Left lung (tissue), 10 donors: ENCODE results near the gene RLN3. TPM values are rescaled to one million over a fixed set of nuclear protein-coding genes. Genes with fewer than 3 reads are reported as not detected.

Experiments used
- ATAC-seq: fragments of 200-7000 bp; cut with Tn5 transposase; one replicate; pipeline ENCODE4 v1.9.1; 2020; ENCODE audit warnings: moderate library complexity
- DNase-seq, 4 donors: peaks; one replicate each; pipeline ENCODE4 v3.0.0-alpha.2; 2013 to 2020
- H3K27ac ChIP-seq, 2 donors: fragments of 200-600 bp; sonication (generic) in 1 of 2; one replicate each; pipeline versions ENCODE4 v1.5.0 to v1.8.0; 2020 to 2021
- H3K27me3 ChIP-seq, 2 donors: fragments of 200-600 bp; sonication (generic) in 1 of 2; one replicate each; pipeline versions ENCODE4 v1.5.0 to v1.8.0; 2020 to 2021
- H3K36me3 ChIP-seq, 2 donors: fragments of 200-600 bp; sonication (generic) in 1 of 2; one replicate each; pipeline versions ENCODE4 v1.5.0 to v1.8.0; 2020 to 2021
- H3K4me1 ChIP-seq, 2 donors: fragments of 200-600 bp; one replicate each; pipeline ENCODE4 v1.8.0; 2021
- H3K4me3 ChIP-seq, 2 donors: fragments of 200-600 bp; sonication (generic) in 1 of 2; one replicate each; pipeline versions ENCODE4 v1.5.0 to v1.8.0; 2020 to 2021; ENCODE audit warnings: mild to moderate bottlenecking in 1 of 2
- H3K9me3 ChIP-seq, 2 donors: fragments of 200-600 bp; sonication (generic) in 1 of 2; one replicate each; pipeline versions ENCODE4 v1.5.0 to v1.8.0; 2020 to 2021
- intact Hi-C, 2 donors: fragments of 100-400 bp; cut with DNase I; formaldehyde crosslinking; loops; one replicate each; pipeline versions ENCODE4 v1.11.2 to v1.14.2; 2022
- polyA plus RNA-seq, 6 donors: library from polyadenylated mRNA; unstranded; fragments of 120-200 nt; gene quantifications; one replicate each; pipeline ENCODE4 v1.2.1, GENCODE V29; 2013; ENCODE audit not compliant: insufficient read length in 6 of 6
- total RNA-seq, 2 donors: library from RNA; stranded (reverse); fragmentation: NEBNext Ultra II Directional; extraction: Animal tissue kit (Norgen Biotek cat#: 25700); gene quantifications; one replicate each; pipeline ENCODE4 v1.2.1, GENCODE V29; 2021
- TF ChIP-seq, protein P1 (sequence below), 2 donors: fragments of 200-600 bp; sonication (generic) in 1 of 2; IDR thresholded peaks; one replicate each; pipeline versions ENCODE4 v1.5.0 to v1.8.0; 2021; ENCODE audit warnings: antibody characterized with exemption in 2 of 2
- donor health status: DM: no; HTN: yes; CAD: no.
- donor health status: DM: no; HTN: no; CAD: no.

The RLN3 gene
- total and polyA plus RNA-seq, 8 donors = not detected

DNA sequence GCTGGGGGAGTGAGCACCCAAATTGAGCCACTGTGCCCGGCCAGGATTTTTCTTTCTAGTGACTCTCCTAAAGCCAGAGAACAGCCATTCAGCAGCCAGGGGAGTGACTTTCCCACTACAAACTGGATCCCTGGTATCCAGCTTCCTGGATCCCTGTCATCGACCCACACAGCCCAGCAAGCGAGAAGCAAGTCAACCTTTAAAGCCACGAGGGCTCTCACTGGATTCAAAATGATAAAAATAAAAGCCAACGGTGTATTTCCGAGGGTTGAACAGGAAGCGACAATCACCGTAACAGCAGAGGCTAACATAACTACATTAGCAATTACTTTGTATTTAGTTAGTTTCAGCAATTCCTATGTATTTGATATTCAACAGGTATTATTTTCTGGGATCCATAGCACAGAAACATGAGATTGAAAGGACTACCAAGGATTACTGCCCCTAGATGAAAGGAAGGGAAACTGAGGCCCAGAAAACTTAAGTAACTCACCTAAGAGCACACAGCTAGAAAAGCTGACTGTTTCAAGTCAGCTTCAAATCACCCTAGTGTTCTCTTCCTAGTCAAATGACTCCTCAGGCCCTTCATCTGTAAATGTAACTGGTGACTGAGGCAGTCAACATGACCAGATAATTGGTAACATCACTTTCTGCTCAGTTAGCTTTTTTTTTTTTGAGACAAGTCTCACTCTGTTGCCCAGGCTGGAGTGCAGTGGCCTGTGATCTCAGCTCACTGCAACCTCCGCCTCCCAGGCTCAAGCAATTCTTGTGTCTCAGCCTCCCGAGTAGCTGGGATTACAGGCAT lies 24.5 kb upstream of the RLN3 start:
- TF ChIP-seq, protein P1, sequence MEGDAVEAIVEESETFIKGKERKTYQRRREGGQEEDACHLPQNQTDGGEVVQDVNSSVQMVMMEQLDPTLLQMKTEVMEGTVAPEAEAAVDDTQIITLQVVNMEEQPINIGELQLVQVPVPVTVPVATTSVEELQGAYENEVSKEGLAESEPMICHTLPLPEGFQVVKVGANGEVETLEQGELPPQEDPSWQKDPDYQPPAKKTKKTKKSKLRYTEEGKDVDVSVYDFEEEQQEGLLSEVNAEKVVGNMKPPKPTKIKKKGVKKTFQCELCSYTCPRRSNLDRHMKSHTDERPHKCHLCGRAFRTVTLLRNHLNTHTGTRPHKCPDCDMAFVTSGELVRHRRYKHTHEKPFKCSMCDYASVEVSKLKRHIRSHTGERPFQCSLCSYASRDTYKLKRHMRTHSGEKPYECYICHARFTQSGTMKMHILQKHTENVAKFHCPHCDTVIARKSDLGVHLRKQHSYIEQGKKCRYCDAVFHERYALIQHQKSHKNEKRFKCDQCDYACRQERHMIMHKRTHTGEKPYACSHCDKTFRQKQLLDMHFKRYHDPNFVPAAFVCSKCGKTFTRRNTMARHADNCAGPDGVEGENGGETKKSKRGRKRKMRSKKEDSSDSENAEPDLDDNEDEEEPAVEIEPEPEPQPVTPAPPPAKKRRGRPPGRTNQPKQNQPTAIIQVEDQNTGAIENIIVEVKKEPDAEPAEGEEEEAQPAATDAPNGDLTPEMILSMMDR (IDR thresholded peaks at IDR 0.05) = no peak
- no peak overlapping the region for H3K4me3 ChIP-seq
- peaks cover 0 to 11% of the 10 kb centered on the region in 2 donors for H3K9me3 ChIP-seq
- peaks cover 0 to 10% of the 10 kb centered on the region in 2 donors for H3K36me3 ChIP-seq
- ATAC-seq (no peak), DNase-seq (peak in 1 of 4 donors; percentile 8)
- peak overlapping the region; percentile 67 to 99 for H3K27ac ChIP-seq
- no peaks in the 10 kb centered on the region for H3K27me3 ChIP-seq
- peaks cover 26 to 40% of the 10 kb centered on the region in 2 donors for H3K4me1 ChIP-seq
- intact Hi-C loops = no loop called here

DNA sequence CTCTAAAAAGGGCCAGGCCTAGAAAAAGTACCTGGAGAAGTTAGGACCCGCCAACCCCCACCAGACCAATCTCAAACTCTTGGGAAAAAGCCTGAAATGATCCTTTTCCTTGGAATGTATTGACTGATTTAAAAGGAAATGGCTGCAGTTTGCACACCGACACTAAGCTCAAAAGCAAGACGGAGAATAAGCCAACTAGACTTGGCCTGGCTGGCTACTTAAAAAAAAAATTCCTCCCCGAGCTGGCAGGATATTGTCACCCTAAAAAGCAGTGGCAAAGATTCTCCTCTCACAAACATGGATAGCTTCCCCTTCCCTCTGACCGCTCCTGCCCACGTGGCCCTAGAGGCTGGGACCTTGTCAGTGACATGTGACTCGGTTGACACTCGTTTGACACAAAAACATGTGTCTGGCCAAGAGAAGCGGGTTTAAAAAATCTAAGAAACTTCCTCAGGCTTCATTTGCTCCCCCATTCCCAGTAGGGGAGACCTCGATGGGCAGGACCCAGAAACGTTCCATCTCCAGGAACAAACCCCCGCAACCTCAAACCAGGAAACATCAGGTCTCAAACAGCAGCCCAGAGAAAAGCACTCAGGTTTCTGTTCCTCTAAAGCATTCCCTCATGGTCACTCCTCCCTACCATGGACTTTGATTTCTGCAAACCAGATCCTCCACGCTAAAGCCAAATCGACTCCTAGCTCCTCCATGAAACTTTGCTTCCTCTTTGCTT lies 23.2 kb upstream of the RLN3 start:
- Histone ChIP-seq H3K9me3 (no peaks in the 10 kb centered on the region), H3K27me3 (no peaks in the 10 kb centered on the region), H3K27ac (peak overlapping the region; percentile 99), H3K4me1 (peaks cover 26 to 40% of the 10 kb centered on the region in 2 donors), H3K36me3 (peaks cover 0 to 6% of the 10 kb centered on the region in 2 donors), H3K4me3 (peak overlapping the region in 1 of 2 donors; percentile 59)
- TF ChIP-seq, protein P1 (IDR thresholded peaks at IDR 0.05) = no peak
- DNase-seq (peak; percentile 29 to 85 (median 57)), ATAC-seq (peak; percentile 7)
- intact Hi-C loops = no loop called here

DNA sequence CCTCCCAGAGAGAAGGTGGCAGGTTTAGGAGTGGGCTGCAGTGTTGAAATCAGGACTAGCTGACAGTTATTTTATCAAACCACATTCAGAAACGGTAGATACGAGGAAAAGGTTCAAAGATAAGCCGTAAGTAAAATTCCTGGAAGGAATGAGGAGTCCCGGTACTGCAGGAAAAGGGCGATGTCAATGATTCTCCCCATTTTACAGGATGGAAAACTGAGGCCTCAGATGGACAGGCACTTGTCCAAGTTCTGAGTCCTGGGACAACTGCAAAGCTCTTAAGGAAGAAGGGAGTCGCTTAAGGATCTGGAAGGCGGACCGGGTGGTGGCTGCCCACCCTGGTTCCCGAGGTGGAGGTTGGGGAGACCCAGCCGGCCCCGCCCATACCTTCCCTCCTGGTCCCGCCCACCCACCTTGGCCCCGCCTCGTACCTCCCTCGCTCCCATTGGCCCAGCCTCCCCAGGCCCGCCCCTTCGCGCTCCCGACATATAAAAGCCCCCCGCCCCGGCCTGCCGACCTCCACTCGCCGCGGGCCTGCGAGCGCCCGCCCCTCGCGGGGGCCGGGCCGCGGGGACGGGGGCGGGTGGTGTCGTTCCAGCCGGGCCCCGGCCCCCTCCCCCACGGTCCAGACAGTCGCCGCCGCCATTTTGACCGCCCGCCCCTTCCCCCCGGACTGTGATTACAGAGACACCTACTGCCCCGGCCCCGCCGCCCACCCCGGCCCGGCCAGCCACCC lies 22.4 kb upstream of the RLN3 start:
- intact Hi-C loops = no loop called here
- peaks cover 0 to 4% of the 10 kb centered on the region in 2 donors for H3K36me3 ChIP-seq
- ATAC-seq (peak; percentile 75), DNase-seq (peak; percentile 80 to 95 (median 94))
- H3K4me1 ChIP-seq = peaks cover 26 to 40% of the 10 kb centered on the region in 2 donors
- H3K9me3 ChIP-seq = no peaks in the 10 kb centered on the region
- TF ChIP-seq, protein P1 (IDR thresholded peaks at IDR 0.05) = no peak
- peak overlapping the region; percentile 59 to 73 for H3K4me3 ChIP-seq
- no peaks in the 10 kb centered on the region for H3K27me3 ChIP-seq
- H3K27ac ChIP-seq = peak overlapping the region; percentile 99

DNA sequence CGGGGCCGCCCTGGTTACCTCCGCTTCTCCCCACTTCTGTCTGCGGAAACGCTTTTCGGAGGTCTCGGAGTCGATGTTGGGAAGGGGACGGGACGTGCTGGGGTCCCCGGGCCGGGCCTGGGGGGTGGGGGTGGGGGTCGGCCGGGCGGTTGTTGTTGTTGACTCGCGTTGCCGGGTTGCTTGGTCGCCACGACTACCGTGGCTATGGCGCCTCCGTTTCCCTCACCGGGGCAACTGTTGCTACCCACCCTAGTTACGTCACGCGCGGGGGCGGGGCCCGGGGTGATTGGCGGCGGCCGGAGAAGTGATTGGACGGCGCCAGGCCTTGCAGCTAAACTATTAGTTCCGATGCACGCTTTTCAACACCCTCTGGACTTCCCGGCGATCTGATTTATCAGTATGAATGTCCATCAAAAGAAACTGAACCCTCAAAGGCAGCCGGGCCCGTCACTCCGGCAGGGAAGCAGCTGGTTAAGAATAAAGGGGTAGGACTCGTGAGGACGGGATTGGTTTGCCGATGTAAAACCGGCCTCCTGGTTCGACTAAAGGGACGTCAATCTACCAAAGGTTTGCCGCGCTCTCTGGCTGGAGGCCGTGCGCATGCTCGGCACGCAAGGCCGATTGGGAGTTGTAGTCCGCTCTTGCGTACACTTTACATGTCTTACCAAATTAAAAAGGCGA lies 21.7 kb upstream of the RLN3 start, which contains the start of gene RFX1:
Gene RFX1 (minus strand): TSS at position 236 of the 681 bp plus-strand sequence. CDS start 12,477 bp downstream, outside the sequence.
- Histone ChIP-seq H3K9me3 (no peaks in the 10 kb centered on the region), H3K36me3 (no peaks in the 10 kb centered on the region), H3K27me3 (no peaks in the 10 kb centered on the region), H3K4me3 (peak within 1 kb of the TSS; percentile 59 to 73), H3K4me1 (peaks cover 26 to 40% of the 10 kb centered on the region in 2 donors), H3K27ac (peak within 1 kb of the TSS; percentile 99)
- peak; percentile 86 for ATAC-seq
- intact Hi-C loops = no loop called here
- DNase-seq = peak; percentile 98 to 99 (median 99)
- TF ChIP-seq, protein P1 (IDR thresholded peaks at IDR 0.05) = no peak
